HEK293 (cell line): ENCODE measurements around the gene SESTD1.
A peak's percentile ranks its signal among the peaks of the same experiment; 100 is the strongest.

Experiments used
- CTCF ChIA-PET: fragments of 350-600 bp; formaldehyde crosslinking; extraction: SDS; loops from one replicate; lab custom pipeline; 2021; ENCODE audit warnings: antibody characterized with exemption; lab: Yijun Ruan, JAX
- POLR2A ChIA-PET: fragments of 300-600 bp; formaldehyde crosslinking; extraction: SDS; loops from one replicate; lab custom pipeline; 2020; ENCODE audit warnings: antibody characterized with exemption, inconsistent platforms; lab: Yijun Ruan, JAX
- H3K27ac ChIP-seq: fragments of 200-500 bp; sonication (Bioruptor generic); 2 replicates; pipeline ENCODE4 v1.5.1; 2014; ENCODE audit warnings: low read depth, low read length, control low read depth, inconsistent platforms; ENCODE audit errors: extremely low read depth
- H3K36me3 ChIP-seq, 2 experiments: fragments of 200-500 bp in 1 of 2; sonication (Bioruptor generic) in 1 of 2; 1 replicate in 1 of 2; 2 replicates in 1 of 2; pipeline ENCODE4 v1.5.1; 2014 to 2017; ENCODE audit warnings: inconsistent platforms in 2 of 2, low read length in 2 of 2; ENCODE audit not compliant: control insufficient read depth in 2 of 2, insufficient read depth in 1 of 2
- H3K4me1 ChIP-seq: fragments of 200-500 bp; sonication (Bioruptor generic); 2 replicates; pipeline ENCODE4 v1.5.1; 2014; ENCODE audit warnings: mild to moderate bottlenecking, low read length, inconsistent platforms; ENCODE audit not compliant: control insufficient read depth, insufficient read depth
- H3K4me3 ChIP-seq: 2 replicates; pipeline ENCODE4 v1.5.1; 2011; ENCODE audit warnings: low read depth, mild to moderate bottlenecking, control low read depth, low read length, moderate library complexity
- H3K9me3 ChIP-seq: fragments of 200-500 bp; sonication (Bioruptor generic); 2 replicates; pipeline ENCODE4 v1.5.1; 2014; ENCODE audit warnings: low read depth, low read length, inconsistent platforms; ENCODE audit not compliant: control insufficient read depth, insufficient read depth
- GLI2 ChIP-seq: fragments of 450-650 bp; formaldehyde crosslinking; IDR thresholded peaks from 2 replicates; pipeline ENCODE4; 2017; ENCODE audit warnings: missing biosample characterization, missing genetic modification characterization, low read depth, borderline replicate concordance
- KLF17 ChIP-seq: fragments of 450-650 bp; formaldehyde crosslinking; IDR thresholded peaks from 2 replicates; pipeline ENCODE4 v1.5.1; 2016; ENCODE audit warnings: missing biosample characterization, missing genetic modification characterization
- PRDM1 ChIP-seq: fragments of 450-650 bp; formaldehyde crosslinking; IDR thresholded peaks from 2 replicates; pipeline ENCODE4; 2016; ENCODE audit warnings: missing biosample characterization, missing genetic modification characterization
- SALL2 ChIP-seq: fragments of 450-650 bp; formaldehyde crosslinking; IDR thresholded peaks from 2 replicates; pipeline ENCODE4 v1.5.0; 2017; ENCODE audit warnings: missing biosample characterization, mild to moderate bottlenecking, missing genetic modification characterization, borderline replicate concordance
- SCRT2 ChIP-seq: fragments of 450-650 bp; formaldehyde crosslinking; IDR thresholded peaks from 2 replicates; pipeline ENCODE4 v1.5.1; 2016; ENCODE audit warnings: missing biosample characterization, missing genetic modification characterization
- ZNF10 ChIP-seq: fragments of 450-650 bp; formaldehyde crosslinking; IDR thresholded peaks from 2 replicates; pipeline ENCODE4 v1.5.1; 2017; ENCODE audit warnings: missing biosample characterization, missing genetic modification characterization
- ZNF16 ChIP-seq: fragments of 450-650 bp; formaldehyde crosslinking; IDR thresholded peaks from 2 replicates; pipeline ENCODE4 v1.5.1; 2016; ENCODE audit warnings: low read depth, missing biosample characterization, missing genetic modification characterization
- ZNF174 ChIP-seq: fragments of 450-650 bp; formaldehyde crosslinking; IDR thresholded peaks from 2 replicates; pipeline ENCODE4 v1.5.0; 2017; ENCODE audit warnings: missing biosample characterization, mild to moderate bottlenecking, missing genetic modification characterization
- ZNF311 ChIP-seq: fragments of 450-650 bp; formaldehyde crosslinking; IDR thresholded peaks from 2 replicates; pipeline ENCODE4 v1.5.1; 2017; ENCODE audit warnings: missing biosample characterization, missing genetic modification characterization, borderline replicate concordance
- ZNF350 ChIP-seq: fragments of 450-650 bp; formaldehyde crosslinking; IDR thresholded peaks from 2 replicates; pipeline ENCODE4 v1.5.0; 2017; ENCODE audit warnings: missing biosample characterization, mild to moderate bottlenecking, missing genetic modification characterization
- ZNF398 ChIP-seq: fragments of 450-650 bp; formaldehyde crosslinking; IDR thresholded peaks from 2 replicates; pipeline ENCODE4 v1.5.1; 2017; ENCODE audit warnings: missing biosample characterization, missing genetic modification characterization
- ZNF513 ChIP-seq: fragments of 450-650 bp; IDR thresholded peaks from 2 replicates; pipeline ENCODE4 v1.5.1; 2018; ENCODE audit warnings: missing biosample characterization, missing genetic modification characterization
- ZNF549 ChIP-seq: fragments of 450-650 bp; IDR thresholded peaks from 2 replicates; pipeline ENCODE4 v1.5.1; 2018; ENCODE audit warnings: missing biosample characterization, missing genetic modification characterization, mild to moderate bottlenecking, inconsistent platforms, moderate library complexity
- ZNF558 ChIP-seq: fragments of 450-650 bp; formaldehyde crosslinking; IDR thresholded peaks from 2 replicates; pipeline ENCODE4 v1.5.1; 2016; ENCODE audit warnings: missing biosample characterization, missing genetic modification characterization
- ZNF600 ChIP-seq: fragments of 450-650 bp; formaldehyde crosslinking; IDR thresholded peaks from 2 replicates; pipeline ENCODE4 v1.5.1; 2016; ENCODE audit warnings: missing biosample characterization, missing genetic modification characterization
- ZNF610 ChIP-seq: fragments of 450-650 bp; formaldehyde crosslinking; IDR thresholded peaks from 2 replicates; pipeline ENCODE4 v1.5.1; 2016; ENCODE audit warnings: missing biosample characterization, missing genetic modification characterization, borderline replicate concordance
- ZNF645 ChIP-seq: fragments of 450-650 bp; formaldehyde crosslinking; IDR thresholded peaks from 2 replicates; pipeline ENCODE4; 2016; ENCODE audit warnings: missing biosample characterization, missing genetic modification characterization
- ZSCAN18 ChIP-seq: fragments of 450-650 bp; formaldehyde crosslinking; IDR thresholded peaks from 2 replicates; pipeline ENCODE4 v1.5.1; 2016; ENCODE audit warnings: missing biosample characterization, missing genetic modification characterization

Gene SESTD1

GRCh38 chr2:179233626-179234430 lies 30.8 kb downstream of the SESTD1 start:
- no peak overlapping the region for H3K4me3 ChIP-seq
- POLR2A ChIA-PET, result no interaction called here
- CTCF ChIA-PET, result no interaction called here
- H3K4me1 ChIP-seq, result peaks cover 17% of the 10 kb centered on the region
- TF ChIP-seq ZNF10 (tag by site-specific recombination) (peak; percentile 67), ZNF350 (tag by site-specific recombination) (no peak)
- H3K9me3 ChIP-seq, result no peaks in the 10 kb centered on the region
- H3K36me3 ChIP-seq, result no peaks in the 10 kb centered on the region
- H3K27ac ChIP-seq, result no peak overlapping the region

- no peak overlapping the region for H3K4me3 ChIP-seq
- CTCF ChIA-PET, result no interaction called here
- POLR2A ChIA-PET, result no interaction called here
- no peak overlapping the region for H3K27ac ChIP-seq
- H3K4me1 ChIP-seq, result peaks cover 10% of the 10 kb centered on the region
- no peaks in the 10 kb centered on the region for H3K9me3 ChIP-seq
- TF ChIP-seq ZNF610 (tag by site-specific recombination) (no peak), ZNF645 (no peak), ZNF558 (tag by site-specific recombination) (no peak), ZNF549 (no peak), ZNF174 (tag by site-specific recombination) (no peak), ZNF600 (tag by site-specific recombination) (no peak), GLI2 (tag by site-specific recombination) (no peak), SALL2 (no peak), KLF17 (tag by site-specific recombination) (no peak), PRDM1 (no peak), SCRT2 (no peak), ZNF16 (tag by site-specific recombination) (no peak), ZNF398 (no peak), ZSCAN18 (tag by site-specific recombination) (no peak), ZNF513 (tag by site-specific recombination) (no peak), ZNF311 (no peak)
- TF ChIP-seq, all 188 proteins: peak for 0
- no peaks in the 10 kb centered on the region for H3K36me3 ChIP-seq
Measured at GRCh38 chr2:179233083-179233490, 31.5 kb downstream of the SESTD1 start.
